Sigmoid colon (tissue), 7 donors: ENCODE results near the gene TFG. TPM values are rescaled to one million over a fixed set of nuclear protein-coding genes. Genes with fewer than 3 reads are reported as not detected.

Experiments used
- DNase-seq: peaks from one replicate; pipeline ENCODE4 v3.0.0-alpha.2; 2019
- H3K27ac ChIP-seq, 4 donors: fragments of 200-600 bp; sonication (generic); one replicate each; pipeline ENCODE4 v1.5.1; 2016 to 2019; ENCODE audit warnings: mild to moderate bottlenecking in 1 of 4
- H3K27me3 ChIP-seq, 3 donors: fragments of 200-600 bp; sonication (generic); one replicate each; pipeline ENCODE4 v1.5.1; 2019; ENCODE audit warnings: mild to moderate bottlenecking in 1 of 3
- H3K36me3 ChIP-seq, 4 donors: fragments of 200-600 bp; sonication (generic); one replicate each; pipeline ENCODE4 v1.5.1; 2016 to 2019
- H3K4me1 ChIP-seq, 4 donors: fragments of 200-600 bp; sonication (generic); one replicate each; pipeline ENCODE4 v1.5.1; 2017 to 2019
- H3K4me3 ChIP-seq, 4 donors: fragments of 200-600 bp; sonication (generic); one replicate each; pipeline ENCODE4 v1.5.1; 2017 to 2019; ENCODE audit warnings: mild to moderate bottlenecking in 2 of 4, moderate library complexity in 1 of 4
- H3K9me3 ChIP-seq, 4 donors: fragments of 200-600 bp in 3 of 4; sonication (generic) in 3 of 4; one replicate each; pipeline versions ENCODE4 v1.5.1 to v1.6.1; 2013 to 2019
- CTCF ChIP-seq, 4 experiments: fragments of 450-650 bp in 3 of 4; fragments of 200-600 bp in 1 of 4; IDR thresholded peaks; one replicate each; pipeline ENCODE4 v1.5.1; 2016 to 2019; ENCODE audit warnings: antibody characterized with exemption in 4 of 4, mild to moderate bottlenecking in 3 of 4, moderate library complexity in 2 of 4
- EP300 ChIP-seq, 4 donors: sonication (generic); formaldehyde crosslinking; IDR thresholded peaks; one replicate each; pipeline ENCODE4 v1.6.1; 2017; ENCODE audit warnings: antibody characterized with exemption in 4 of 4
- POLR2A ChIP-seq, 2 donors: fragments of 450-650 bp; IDR thresholded peaks; one replicate each; pipeline ENCODE4 v1.6.1; 2016; ENCODE audit warnings: antibody characterized with exemption in 2 of 2, mild to moderate bottlenecking in 2 of 2, moderate library complexity in 2 of 2
- POLR2AphosphoS5 ChIP-seq, 4 donors: sonication (generic); formaldehyde crosslinking; IDR thresholded peaks; one replicate each; pipeline ENCODE4 v1.6.1; 2017; ENCODE audit warnings: antibody characterized with exemption in 4 of 4
- WGBS, 2 donors: extraction: QIAGEN DNeasy Blood & Tissue Kit; methylation state at CpG; one replicate each; pipeline ENCODE4 v1.1.7; 2013; 5-methylcytosine and 5-hydroxymethylcytosine counted together
- intact Hi-C: fragments of 100-400 bp; cut with DNase I; formaldehyde crosslinking; loops from one replicate; pipeline ENCODE4 v1.15.1; 2023
- polyA plus RNA-seq, 3 donors: library from polyadenylated mRNA; stranded (reverse); fragments of 200-250 nt; gene quantifications; one replicate each; pipeline ENCODE4 v1.2.3, GENCODE V29; 2013
- total RNA-seq, 4 donors: library from RNA; depleted of rRNA; stranded (reverse); fragments of >200 nt; gene quantifications; one replicate each; pipeline ENCODE4 v1.1.0, GENCODE V29; 2016
- donor health status: healthy with polysubstance abuse.
- donor health status: Bipolar disorder and iron deficiency.
- donor health status: healthy.

The TFG gene
- total and polyA plus RNA-seq, 7 donors = 52.0 to 139 (median 64.9) TPM

GRCh38 chr3:100695696-100696095, 13.6 kb upstream of the TFG start:
- no peak overlapping the region for H3K27ac ChIP-seq
- no peaks in the 10 kb centered on the region for H3K36me3 ChIP-seq
- no peaks in the 10 kb centered on the region for H3K4me1 ChIP-seq
- H3K27me3 ChIP-seq = peaks cover 0 to 7% (median 0%) of the 10 kb centered on the region in 3 donors
- no peak for DNase-seq
- no peaks in the 10 kb centered on the region for H3K9me3 ChIP-seq
- WGBS, 2 donors = 75 to 76% methylated on average over 2 of the region's 2 CpGs
- TF ChIP-seq POLR2AphosphoS5 (IDR thresholded peaks at IDR 0.05) (no peak), EP300 (IDR thresholded peaks at IDR 0.05) (no peak), POLR2A (IDR thresholded peaks at IDR 0.05) (no peak), CTCF (IDR thresholded peaks at IDR 0.05) (no peak)
- intact Hi-C loops = no loop called here
- no peak overlapping the region for H3K4me3 ChIP-seq

GRCh38 chr3:100696161-100696560, 13.1 kb upstream of the TFG start:
- intact Hi-C loops = no loop called here
- Histone ChIP-seq H3K27ac (no peak overlapping the region), H3K27me3 (peaks cover 0 to 7% (median 0%) of the 10 kb centered on the region in 3 donors), H3K36me3 (no peaks in the 10 kb centered on the region), H3K4me1 (no peaks in the 10 kb centered on the region), H3K9me3 (no peaks in the 10 kb centered on the region), H3K4me3 (no peak overlapping the region)
- no peak for TF ChIP-seq CTCF (IDR thresholded peaks at IDR 0.05)
- TF ChIP-seq POLR2A (IDR thresholded peaks at IDR 0.05) = no peak
- TF ChIP-seq POLR2AphosphoS5 (IDR thresholded peaks at IDR 0.05) = no peak
- no peak for TF ChIP-seq EP300 (IDR thresholded peaks at IDR 0.05)
- DNase-seq = no peak
- WGBS, 2 donors = 81 to 84% methylated on average over 3 of the region's 3 CpGs

- DNase-seq = no peak
- Histone ChIP-seq H3K27ac (no peak overlapping the region), H3K4me1 (no peaks in the 10 kb centered on the region), H3K4me3 (no peak overlapping the region), H3K36me3 (no peaks in the 10 kb centered on the region), H3K27me3 (peaks cover 0 to 5% (median 0%) of the 10 kb centered on the region in 3 donors), H3K9me3 (no peaks in the 10 kb centered on the region)
- intact Hi-C loops = no loop called here
- TF ChIP-seq POLR2A (IDR thresholded peaks at IDR 0.05) = no peak
- TF ChIP-seq EP300 (IDR thresholded peaks at IDR 0.05) = no peak
- TF ChIP-seq POLR2AphosphoS5 (IDR thresholded peaks at IDR 0.05) = no peak
- no peak for TF ChIP-seq CTCF (IDR thresholded peaks at IDR 0.05)
- 71 to 85% methylated on average over 7 of the region's 7 CpGs for WGBS, 2 donors
These were observed 12.1 kb upstream of the TFG start for GRCh38 chr3:100697172-100697571.

GRCh38 chr3:100697723-100698285, 11.5 kb upstream of the TFG start:
- no peak overlapping the region for H3K4me3 ChIP-seq
- intact Hi-C loops = no loop called here
- no peaks in the 10 kb centered on the region for H3K36me3 ChIP-seq
- no peak overlapping the region for H3K27ac ChIP-seq
- H3K4me1 ChIP-seq = no peaks in the 10 kb centered on the region
- no peaks in the 10 kb centered on the region for H3K27me3 ChIP-seq
- no peaks in the 10 kb centered on the region for H3K9me3 ChIP-seq
- no peak for DNase-seq
- 73 to 82% methylated on average over 5 of the region's 5 CpGs for WGBS, 2 donors
- TF ChIP-seq POLR2A (IDR thresholded peaks at IDR 0.05) = no peak
- no peak for TF ChIP-seq CTCF (IDR thresholded peaks at IDR 0.05)
- no peak for TF ChIP-seq EP300 (IDR thresholded peaks at IDR 0.05)
- no peak for TF ChIP-seq POLR2AphosphoS5 (IDR thresholded peaks at IDR 0.05)

GRCh38 chr3:100698736-100699135, 10.6 kb upstream of the TFG start:
- no peak for DNase-seq
- no peaks in the 10 kb centered on the region for H3K36me3 ChIP-seq
- H3K27ac ChIP-seq = no peak overlapping the region
- H3K4me3 ChIP-seq = no peak overlapping the region
- intact Hi-C loops = no loop called here
- no peaks in the 10 kb centered on the region for H3K9me3 ChIP-seq
- H3K27me3 ChIP-seq = no peaks in the 10 kb centered on the region
- H3K4me1 ChIP-seq = no peaks in the 10 kb centered on the region
- TF ChIP-seq POLR2A (IDR thresholded peaks at IDR 0.05) (no peak), POLR2AphosphoS5 (IDR thresholded peaks at IDR 0.05) (no peak), EP300 (IDR thresholded peaks at IDR 0.05) (no peak), CTCF (IDR thresholded peaks at IDR 0.05) (no peak)
- WGBS, 2 donors = 38 to 51% methylated on average over 3 of the region's 3 CpGs
